OCI-M2 (cell line): ENCODE measurements around the gene INSRR.

ENCODE experiments used
- DNase-seq: peaks from one replicate; lab custom pipeline; 2025; ENCODE audit not compliant: unreplicated experiment; lab: John Stamatoyannopoulos, UW

INSRR gene

DNA sequence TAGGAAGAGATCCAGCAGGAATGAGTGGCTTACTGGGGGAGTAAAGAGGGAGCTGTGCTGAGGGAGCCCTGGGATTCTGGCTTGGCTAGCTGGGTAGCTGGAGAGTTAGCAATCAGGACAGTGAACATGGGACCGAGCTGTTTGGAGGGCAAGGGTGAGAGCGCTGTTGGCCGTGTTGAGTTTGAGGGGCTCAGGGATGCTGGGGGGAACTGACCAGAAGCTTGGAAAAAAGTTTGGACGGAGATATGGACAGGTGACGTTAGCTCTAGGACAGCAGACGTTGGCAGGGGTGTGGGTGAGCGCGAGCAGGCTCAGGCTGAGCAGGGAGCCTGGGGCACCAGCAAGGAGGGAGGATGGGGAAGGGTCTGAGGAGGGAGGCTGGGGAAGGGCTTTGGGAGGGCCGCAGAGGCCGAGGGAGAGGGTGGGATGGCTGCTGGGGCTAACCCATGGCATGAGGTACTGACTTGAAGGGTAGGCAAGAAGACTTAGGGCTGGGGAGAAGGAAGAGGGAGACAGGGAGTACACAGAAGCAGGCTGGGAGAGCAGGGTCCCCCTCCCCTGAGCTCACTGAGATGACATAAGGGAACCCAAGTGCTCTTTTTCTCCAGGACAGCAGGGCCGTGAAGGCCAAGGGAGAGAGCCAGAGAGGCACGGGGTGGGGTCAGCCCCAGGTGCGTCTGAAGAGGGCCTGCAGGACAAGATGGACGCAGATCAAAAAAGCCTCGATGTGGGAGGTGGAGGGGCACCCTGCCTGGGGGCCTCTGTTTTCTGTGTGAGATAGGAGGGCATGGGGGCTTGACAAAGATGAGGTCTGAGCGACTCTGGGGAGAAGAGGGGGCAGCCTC lies 50.5 kb downstream of the INSRR start:
- no peak for DNase-seq

DNA sequence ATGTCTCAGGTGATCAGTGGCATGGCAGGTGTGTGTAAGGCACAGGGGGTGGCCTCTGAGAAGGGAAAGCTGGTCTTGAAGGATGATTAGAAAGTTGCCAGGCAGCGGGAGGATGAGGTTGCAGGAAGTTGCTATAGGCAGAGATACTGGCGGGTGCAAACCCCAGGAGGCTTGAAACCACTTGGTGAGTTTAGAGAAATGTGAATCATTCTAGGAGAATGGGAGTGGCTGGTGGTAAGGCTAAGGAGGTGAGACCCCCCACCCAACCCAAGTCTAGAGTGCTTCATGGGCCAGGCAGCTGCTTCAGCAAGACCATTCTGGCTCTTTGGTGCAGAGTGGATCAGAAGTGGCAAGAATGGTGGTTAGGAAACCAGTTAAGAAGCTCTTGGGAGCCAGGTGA lies 51.3 kb downstream of the INSRR start:
- no peak for DNase-seq

DNA sequence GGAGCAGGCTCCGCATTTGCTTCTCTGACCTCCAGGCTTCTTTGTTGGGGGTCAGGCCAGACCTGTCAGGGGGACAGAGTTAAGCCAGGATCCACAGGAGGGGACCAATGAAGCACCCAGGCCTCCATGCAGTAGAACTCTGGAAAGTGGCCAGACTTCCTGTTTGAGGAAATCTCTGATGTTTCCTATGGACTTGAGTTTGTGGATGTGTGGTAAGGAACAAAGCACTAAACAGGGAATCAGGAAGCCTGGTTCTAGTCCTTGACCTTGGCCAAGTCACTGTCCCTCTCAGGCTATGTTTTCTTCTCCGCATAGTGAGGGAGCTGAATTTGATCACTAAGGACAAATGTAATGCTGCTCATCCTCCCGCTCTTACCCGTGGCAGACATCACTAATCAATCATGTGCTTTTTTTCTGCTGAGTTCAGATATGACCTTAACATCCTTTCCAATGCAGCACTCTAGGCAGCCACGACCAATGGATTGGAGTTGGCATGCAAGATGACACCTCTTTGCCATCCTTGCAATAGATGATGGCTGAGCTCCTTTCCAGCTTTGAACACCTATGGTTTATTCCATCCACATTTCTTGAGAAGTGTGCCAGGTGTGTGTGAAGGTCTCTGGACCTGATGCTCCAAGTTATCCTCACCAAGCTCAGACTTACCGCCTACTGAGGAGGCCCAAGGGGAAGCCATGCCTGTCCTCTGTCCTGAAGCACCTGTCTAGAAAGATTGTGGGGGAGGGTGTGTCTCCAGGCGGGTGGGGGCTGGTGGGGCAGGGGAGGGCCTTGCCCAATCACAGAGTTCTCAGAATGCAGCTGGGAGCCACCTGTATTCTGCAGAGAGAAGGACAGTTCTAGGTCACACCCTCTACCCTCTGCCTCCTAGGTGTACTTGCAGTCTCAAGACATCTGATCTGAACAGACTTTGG lies 52.1 kb downstream of the INSRR start:
- no peak for DNase-seq

DNA sequence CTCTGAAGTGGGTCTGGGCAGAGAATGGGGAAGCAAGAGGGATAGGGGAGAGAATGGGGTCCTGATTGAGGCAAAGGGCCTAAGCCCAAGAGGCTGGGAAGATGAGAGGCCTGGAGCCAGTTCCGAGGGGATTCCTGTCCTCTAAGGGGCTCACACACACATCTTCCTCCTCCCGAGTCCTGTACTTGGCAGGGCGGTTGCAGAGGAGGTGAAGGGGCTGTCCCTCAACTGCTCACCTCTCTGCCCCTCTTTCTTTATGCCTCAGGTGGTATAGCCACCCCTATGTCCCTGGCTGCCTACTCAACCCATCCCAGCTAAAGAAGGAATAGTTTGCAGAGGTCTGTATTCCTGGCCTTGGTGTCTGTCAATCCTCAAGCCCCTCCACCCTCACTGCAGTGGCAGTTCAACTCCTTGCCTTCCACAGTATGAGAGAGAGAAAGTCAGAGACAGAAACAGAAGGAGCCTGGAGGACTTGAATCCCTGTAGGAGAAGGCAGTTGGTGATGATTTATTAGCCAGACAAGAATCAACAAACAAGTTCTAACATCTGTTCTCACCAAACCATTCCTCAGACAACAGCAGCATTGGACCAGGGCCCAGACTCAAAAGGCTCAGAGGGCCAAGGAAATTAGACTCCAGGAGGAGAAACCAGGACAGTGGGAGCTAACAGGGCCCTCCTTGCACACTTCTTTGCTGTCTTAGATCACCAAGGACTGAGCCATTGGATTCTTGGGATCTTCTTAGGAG lies 53.0 kb downstream of the INSRR start:
- DNase-seq: no peak

DNA sequence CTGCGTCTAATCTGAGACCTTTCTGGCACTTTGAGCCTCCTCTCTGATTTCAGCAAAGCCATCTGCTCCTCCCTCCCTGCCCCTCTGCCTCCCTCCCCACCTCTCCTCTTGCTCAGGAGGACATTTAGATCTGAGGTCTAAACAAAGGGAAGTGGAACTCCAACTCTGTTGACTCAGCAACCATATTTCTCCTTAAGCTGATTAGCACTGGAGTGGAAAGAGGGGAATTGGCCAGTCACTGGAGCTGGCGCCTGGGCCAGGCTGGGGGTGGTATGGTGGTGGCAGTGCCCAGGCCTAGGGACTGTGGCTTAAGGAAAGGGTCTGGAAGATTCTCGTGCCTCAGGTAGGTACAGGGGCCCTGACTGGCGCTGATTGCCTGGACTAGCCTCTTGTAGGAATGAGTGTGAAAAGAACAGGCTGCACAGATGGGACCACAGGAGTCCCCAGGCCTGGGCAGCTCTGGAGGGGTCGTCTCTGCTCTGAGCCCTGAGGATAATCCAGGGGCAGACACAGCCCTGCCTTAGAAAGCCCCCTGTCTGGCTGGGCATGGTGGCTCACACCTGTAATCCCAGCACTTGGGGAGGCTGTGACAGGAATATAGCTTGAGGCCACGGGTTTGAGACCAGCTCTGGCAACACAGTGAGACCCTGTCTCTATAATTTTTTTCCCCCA lies 54.2 kb downstream of the INSRR start:
- DNase-seq: no peak

DNA sequence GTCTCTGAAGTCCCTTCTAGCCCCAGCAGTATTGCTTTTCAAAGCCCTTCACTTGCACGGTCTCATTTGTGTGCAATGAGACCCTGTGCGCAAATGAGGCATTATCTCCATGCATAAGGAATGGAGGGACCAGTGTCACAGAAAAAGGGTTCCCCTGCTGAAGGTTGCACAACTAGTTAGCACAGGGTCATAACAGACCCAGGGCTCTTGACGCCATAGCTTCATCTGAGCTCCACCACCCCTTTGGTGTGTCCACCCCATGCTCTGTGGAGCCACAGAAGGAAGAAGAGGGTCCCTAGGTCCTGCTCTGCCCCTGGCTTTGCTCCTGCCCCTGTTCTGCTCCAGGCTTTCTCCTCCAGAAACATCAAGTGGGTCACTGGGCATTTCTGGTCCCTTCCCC lies 54.9 kb downstream of the INSRR start:
- DNase-seq: no peak

DNA sequence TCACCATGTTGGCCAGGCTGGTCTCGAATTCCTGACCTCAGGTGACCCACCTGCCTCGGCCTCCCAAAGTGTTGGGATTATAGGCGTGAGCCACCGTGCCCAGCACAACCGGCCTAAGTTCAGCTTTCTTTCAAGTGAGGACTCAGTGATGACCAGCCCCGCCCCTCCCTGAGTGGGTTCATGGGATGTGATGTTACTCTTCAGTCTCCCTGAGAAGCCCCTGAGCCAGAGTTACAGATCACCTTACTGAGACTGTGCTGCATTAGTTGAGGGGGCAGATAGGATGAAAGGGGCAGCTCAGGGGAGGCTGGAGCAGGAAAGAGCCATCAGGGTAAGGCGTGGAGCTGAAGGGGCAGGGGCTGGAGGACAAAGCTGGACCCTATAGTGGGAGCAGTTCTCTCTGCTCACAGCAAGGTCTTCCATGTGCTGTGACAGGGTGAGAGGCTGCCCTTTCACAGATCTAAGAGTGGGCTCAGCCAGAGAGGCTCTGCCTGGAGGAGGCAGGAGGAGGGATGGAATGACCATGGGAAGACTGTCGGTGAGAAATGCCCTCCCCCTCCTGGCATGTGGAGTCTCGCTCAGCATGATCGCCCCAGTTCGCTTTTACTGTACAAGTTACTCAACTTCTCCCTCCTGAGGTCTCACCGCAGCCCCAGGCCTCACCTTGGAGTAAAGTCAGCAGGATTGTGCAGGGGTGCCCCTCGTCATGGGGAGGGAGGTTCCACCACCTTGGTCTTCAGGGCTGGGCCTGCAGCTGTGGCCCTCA lies 55.6 kb downstream of the INSRR start:
- DNase-seq: no peak

DNA sequence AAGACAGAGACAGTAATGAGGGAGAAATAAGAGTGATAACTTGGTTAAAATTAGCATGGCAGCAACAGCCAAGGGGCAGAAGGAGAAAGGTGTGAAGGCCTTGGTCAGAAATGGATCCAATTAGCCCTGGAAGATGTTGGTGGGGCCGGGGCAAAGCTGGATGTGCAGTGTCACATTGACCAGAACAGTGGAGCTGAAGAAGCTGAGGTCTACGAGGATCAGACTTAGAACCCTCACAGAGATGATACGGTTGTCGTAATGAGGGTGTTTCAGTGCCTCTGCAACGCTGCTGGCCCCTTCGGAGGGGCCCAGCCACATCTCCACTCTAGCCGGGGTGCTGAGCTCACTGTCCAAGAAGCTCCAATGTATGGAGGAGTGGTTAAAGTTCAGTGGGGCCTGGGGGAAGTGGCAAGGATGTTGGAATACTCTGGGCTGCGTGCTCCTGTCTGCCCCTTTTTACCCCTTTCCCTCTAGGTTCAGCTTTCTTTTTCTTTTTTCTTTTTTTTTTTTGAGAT lies 56.4 kb downstream of the INSRR start:
- no peak for DNase-seq

DNA sequence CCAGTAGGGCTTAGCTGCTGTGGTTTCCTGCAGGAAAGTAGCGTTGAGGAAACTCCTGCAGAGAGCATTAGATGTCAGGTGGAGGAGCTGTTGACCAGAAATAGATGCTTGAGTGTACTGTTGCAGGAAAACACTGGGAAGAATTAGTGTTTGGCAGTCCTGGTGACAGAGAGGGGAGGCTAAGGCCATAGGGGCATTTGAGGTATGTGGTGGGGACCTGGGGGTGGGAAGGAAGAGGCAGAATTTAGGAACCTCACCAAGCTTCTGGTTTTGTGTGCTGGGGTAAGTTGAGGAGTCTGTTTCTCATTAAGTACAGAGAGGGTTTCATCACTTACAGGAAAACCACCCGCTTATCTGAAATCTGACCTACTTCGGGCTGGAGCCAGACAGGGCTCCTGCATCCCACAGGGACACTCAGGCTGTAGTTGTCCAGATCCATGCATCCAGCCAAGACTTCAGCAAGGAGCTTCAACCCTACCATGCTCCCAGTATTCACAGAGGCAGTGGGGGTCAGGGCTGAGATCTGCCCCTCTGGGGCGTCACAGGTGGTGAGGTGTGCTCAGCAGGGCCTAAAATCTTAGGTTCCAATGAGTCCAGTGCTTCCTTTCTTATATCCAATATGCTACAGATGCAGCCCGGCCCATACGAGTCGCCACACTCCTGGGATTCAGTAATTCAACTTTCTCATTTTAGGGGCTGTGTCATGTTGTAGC lies 57.4 kb downstream of the INSRR start:
- DNase-seq: no peak

DNA sequence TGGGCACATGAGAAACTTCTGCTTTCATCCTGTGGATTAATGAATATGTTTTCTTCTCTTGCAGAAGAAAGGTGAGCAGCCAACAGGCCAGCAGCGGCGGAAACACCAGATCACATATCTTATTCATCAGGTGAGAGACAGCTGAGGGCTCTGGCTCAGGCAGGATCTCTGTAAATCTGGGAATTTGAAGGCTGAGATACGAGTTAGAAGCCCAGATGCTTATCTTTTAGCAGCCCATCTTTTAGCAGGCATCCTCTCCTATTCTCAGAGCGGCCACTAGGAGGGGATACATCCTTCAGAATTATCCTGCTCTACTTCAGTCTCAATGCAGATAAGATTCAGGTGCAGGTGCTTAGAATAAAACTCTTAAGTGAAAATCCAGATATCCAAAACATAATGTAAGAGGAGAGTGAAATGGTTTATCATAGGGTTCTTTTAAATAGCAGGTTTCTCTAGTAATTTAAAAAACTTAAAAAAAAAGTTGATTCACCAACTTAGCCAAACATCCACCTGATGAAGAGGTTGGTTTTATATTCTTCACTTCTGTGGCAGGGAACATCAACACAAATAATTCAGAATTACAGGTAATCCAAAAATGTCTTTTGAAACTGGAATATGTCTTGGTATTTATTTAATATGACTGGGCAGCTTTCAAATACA lies 61.6 kb downstream of the INSRR start:
- DNase-seq: no peak

DNA sequence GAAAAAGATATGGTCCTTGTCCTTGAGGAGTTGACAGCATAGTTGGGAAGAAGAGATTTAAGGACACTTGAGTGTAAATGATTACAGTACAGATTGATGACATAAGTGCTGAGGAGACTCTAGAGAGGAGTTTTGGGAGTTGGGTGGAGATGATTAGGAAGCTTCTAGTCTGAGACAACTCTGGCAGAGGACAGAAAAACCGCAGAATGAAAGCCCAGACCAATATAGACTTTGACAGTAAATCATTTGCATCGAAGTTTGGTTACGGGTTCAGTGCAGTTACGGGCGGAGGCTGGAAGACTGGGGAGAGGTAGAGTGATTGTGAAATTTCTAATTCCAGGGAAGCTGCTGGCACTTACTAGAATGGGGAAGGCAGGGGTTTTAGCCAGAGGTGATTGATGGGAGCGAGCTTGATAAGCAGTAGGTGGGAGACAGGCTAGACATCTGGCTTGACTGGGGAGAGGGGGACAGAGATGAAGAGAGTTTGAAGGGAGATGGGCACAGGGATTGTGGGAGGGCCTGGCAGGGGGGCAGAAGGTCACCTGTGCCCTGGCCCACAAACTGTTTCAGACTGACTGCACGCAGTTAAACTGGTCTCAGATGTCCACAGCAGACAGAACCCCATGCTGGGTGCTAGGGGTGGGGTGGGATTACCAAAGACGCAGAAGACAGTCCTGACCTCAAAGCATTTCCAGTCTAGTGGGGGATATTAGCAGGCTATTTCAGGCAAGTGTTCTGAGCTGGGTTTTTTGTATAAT lies 62.4 kb downstream of the INSRR start:
- DNase-seq: no peak

DNA sequence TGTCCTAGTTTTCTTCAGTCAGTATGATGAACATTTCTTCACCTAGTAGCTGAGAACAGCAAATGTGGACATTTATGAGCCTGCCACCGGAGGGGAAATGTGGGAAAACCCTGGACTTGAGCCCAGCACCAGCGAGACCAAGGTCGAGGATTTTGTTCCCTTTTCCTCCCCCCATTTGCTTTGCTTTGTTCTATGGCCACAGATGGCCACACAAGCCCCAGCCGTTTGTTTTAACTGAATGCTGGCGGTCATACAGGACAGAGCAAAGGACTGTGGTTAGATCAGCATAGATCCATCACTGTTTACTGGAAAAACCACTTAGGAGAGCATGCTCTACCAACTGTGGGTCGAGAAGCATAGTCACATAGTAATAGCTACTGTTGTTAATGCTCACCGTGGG lies 63.1 kb downstream of the INSRR start:
- DNase-seq: no peak

DNA sequence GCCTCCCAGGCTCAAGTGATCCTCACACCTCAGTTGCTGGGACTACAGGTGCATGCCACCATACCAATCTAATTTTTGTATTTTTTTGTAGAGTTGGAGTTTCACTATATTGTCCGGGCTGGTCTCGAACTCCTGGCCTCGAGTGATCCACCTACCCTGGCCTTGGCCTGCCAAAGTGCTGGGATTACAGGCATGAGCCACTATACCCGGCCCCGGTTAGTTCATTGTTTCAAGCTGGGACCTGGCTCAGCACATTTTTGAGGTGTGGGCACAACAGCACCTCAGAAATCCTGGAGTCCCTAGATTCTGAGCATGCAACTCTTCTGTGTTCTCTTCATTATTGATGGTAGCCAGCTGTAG lies 63.6 kb downstream of the INSRR start:
- no peak for DNase-seq

DNA sequence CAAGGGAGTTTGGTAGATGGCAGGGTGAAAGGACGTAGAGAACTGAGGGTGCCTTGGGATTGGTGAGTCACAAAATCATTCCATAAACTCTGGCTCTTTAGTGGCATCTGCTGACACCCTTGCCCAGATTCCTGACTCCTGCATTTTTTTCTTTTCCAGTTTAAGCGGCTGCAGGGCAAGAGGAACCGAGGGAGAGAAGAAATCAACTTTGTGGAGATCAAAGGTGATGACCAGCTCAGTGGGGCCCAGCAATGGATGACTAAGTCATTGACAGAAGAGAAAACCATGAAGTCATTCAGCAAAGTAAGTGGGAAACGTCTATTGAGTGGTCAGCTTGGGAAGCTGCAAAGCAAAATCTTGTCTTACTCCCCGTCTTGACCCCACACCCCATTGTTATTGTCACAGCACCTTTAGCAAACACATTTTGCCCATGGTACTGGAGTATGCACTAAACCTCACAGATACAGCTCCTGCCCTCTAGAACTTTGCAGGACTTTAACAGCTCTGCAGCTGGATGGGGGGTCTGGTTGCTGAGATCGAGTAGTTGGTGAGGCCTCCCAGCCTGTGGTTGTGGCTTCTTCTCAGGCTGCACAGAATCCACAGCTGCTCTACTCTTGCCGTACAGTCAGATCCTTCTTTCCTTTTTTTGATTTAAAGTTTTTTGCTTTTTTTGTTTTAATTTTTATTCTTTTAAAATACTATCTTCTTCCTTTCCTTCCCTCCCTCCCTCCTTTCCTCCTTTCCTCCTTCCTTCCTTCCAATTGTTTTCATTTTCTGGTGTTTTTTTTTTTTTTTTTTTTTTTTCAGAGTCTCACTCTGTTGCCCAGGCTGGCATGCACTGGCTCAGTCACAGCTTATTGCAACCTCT lies 64.2 kb downstream of the INSRR start:
- DNase-seq: no peak
